GM23338 (cell line): Measurements from ENCODE around the gene NPLOC4. TPM values are rescaled to one million over a fixed set of nuclear protein-coding genes. Genes with fewer than 3 reads are reported as not detected.

Experiments
- ATAC-seq: fragments of 200-7000 bp; cut with Tn5 transposase; 3 replicates; pipeline ENCODE4 v1.9.1; 2020
- DNase-seq: peaks from one replicate; pipeline ENCODE4 v3.0.0-alpha.2; 2015; ENCODE audit warnings: low spot score
- H2AFZ ChIP-seq: fragments of 200-600 bp; sonication (generic); 2 replicates; pipeline ENCODE4 v1.8.0; 2016; ENCODE audit warnings: antibody characterized with exemption, mild to moderate bottlenecking, moderate library complexity
- H3F3A ChIP-seq: fragments of 200-600 bp; sonication (generic); replicated peaks from 2 replicates; pipeline ENCODE4 v1.8.0; 2017; ENCODE audit warnings: antibody characterized with exemption, mixed run types, low read depth
- H3K27ac ChIP-seq: fragments of 200-600 bp; sonication (generic); 2 replicates; pipeline ENCODE4 v1.6.1; 2016; ENCODE audit warnings: low read depth
- H3K27me3 ChIP-seq: fragments of 200-600 bp; sonication (generic); 2 replicates; pipeline ENCODE4 v1.8.0; 2016; ENCODE audit warnings: mild to moderate bottlenecking, mixed run types, moderate library complexity; ENCODE audit not compliant: insufficient read depth
- H3K36me3 ChIP-seq: fragments of 200-600 bp; sonication (generic); 2 replicates; pipeline ENCODE4 v1.8.0; 2016; ENCODE audit warnings: mild to moderate bottlenecking; ENCODE audit not compliant: insufficient read depth
- H3K4me1 ChIP-seq: fragments of 200-600 bp; sonication (generic); 2 replicates; pipeline ENCODE4 v1.8.0; 2016; ENCODE audit warnings: mild to moderate bottlenecking, moderate library complexity; ENCODE audit not compliant: insufficient read depth
- H3K4me2 ChIP-seq: fragments of 200-600 bp; sonication (generic); 2 replicates; pipeline ENCODE4 v1.7.1; 2017; ENCODE audit warnings: mixed run types
- H3K4me3 ChIP-seq: fragments of 200-600 bp; sonication (generic); 2 replicates; pipeline ENCODE4 v1.6.1; 2016; ENCODE audit warnings: mixed run types
- H3K79me2 ChIP-seq: fragments of 200-600 bp; sonication (generic); replicated peaks from 2 replicates; pipeline ENCODE4 v1.8.0; 2017; ENCODE audit warnings: mild to moderate bottlenecking; ENCODE audit not compliant: insufficient read depth
- H3K9me2 ChIP-seq: fragments of 200-600 bp; sonication (generic); 2 replicates; pipeline ENCODE4 v1.8.0; 2017; ENCODE audit not compliant: insufficient read depth
- H4K20me1 ChIP-seq: fragments of 200-600 bp; sonication (generic); replicated peaks from 2 replicates; pipeline ENCODE4 v1.8.0; 2017; ENCODE audit warnings: mild to moderate bottlenecking; ENCODE audit not compliant: insufficient read depth
- H3K27ac Mint-ChIP-seq: 2 replicates; pipeline ENCODE4 v1.8.0; 2020; ENCODE audit warnings: inconsistent platforms, mild to moderate bottlenecking, moderate library complexity, mixed read lengths
- H3K27me3 Mint-ChIP-seq: 3 replicates; pipeline ENCODE4 v1.8.0; 2022; ENCODE audit warnings: low read depth, mild to moderate bottlenecking, moderate library complexity, mixed read lengths, inconsistent platforms; ENCODE audit not compliant: insufficient read depth, poor library complexity
- H3K36me3 Mint-ChIP-seq: 3 replicates; pipeline ENCODE4 v1.8.0; 2021; ENCODE audit warnings: low read depth, mild to moderate bottlenecking, inconsistent platforms, moderate library complexity, mixed read lengths
- H3K4me1 Mint-ChIP-seq: 3 replicates; pipeline ENCODE4 v1.8.0; 2020; ENCODE audit warnings: mild to moderate bottlenecking, inconsistent platforms, mixed read lengths
- H3K4me3 Mint-ChIP-seq: 3 replicates; pipeline ENCODE4 v1.8.0; 2021; ENCODE audit warnings: moderate library complexity, mild to moderate bottlenecking, inconsistent platforms, mixed read lengths
- H3K9me3 Mint-ChIP-seq: 3 replicates; pipeline ENCODE4 v1.8.0; 2020; ENCODE audit warnings: moderate library complexity, mild to moderate bottlenecking, inconsistent platforms, mixed read lengths
- CREB1 ChIP-seq: fragments of 250-450 bp; sonication (Bioruptor Pico); IDR thresholded peaks from 2 replicates; pipeline ENCODE4 v1.5.0; 2020; ENCODE audit warnings: low read depth, mild to moderate bottlenecking, moderate library complexity
- CTCF ChIP-seq, 2 experiments: fragments of 200-600 bp in 1 of 2; sonication (generic) in 1 of 2; conservative IDR thresholded peaks; 2 replicates each; pipeline versions ENCODE4 v1.5.1 to v1.6.1; 2016 to 2017; ENCODE audit warnings: antibody characterized with exemption in 2 of 2, low read depth in 2 of 2, mild to moderate bottlenecking in 2 of 2, moderate library complexity in 1 of 2
- ETS1 ChIP-seq: IDR thresholded peaks from 2 replicates; pipeline ENCODE4 v1.6.1; 2016; ENCODE audit warnings: antibody characterized with exemption
- EZH2 ChIP-seq: fragments of 200-600 bp; sonication (generic); IDR thresholded peaks from one replicate; pipeline ENCODE4 v1.8.0; 2017; ENCODE audit warnings: antibody characterized with exemption, mild to moderate bottlenecking, low read depth; ENCODE audit not compliant: unreplicated experiment
- EZH2phosphoT487 ChIP-seq: fragments of 200-600 bp; sonication (generic); IDR thresholded peaks from one replicate; pipeline ENCODE4 v1.8.1; 2018; ENCODE audit warnings: antibody characterized with exemption; ENCODE audit not compliant: unreplicated experiment
- POLR2AphosphoS5 ChIP-seq: IDR thresholded peaks from 2 replicates; pipeline ENCODE4 v1.6.1; 2016; ENCODE audit warnings: antibody characterized with exemption, low read depth
- REST ChIP-seq: IDR thresholded peaks from one replicate; pipeline ENCODE4 v1.6.1; 2018; ENCODE audit warnings: antibody characterized with exemption; ENCODE audit not compliant: unreplicated experiment
- STAT1 ChIP-seq: IDR thresholded peaks from one replicate; pipeline ENCODE4 v1.6.1; 2016; ENCODE audit warnings: antibody characterized with exemption; ENCODE audit not compliant: unreplicated experiment
- ZNF331 ChIP-seq: fragments of 250-450 bp; sonication (Bioruptor Pico); IDR thresholded peaks from 2 replicates; pipeline ENCODE4 v1.5.0; 2020; ENCODE audit warnings: low read depth, mild to moderate bottlenecking, moderate library complexity
- ZNF462 ChIP-seq: fragments of 250-450 bp; sonication (Bioruptor Pico); IDR thresholded peaks from 2 replicates; pipeline ENCODE4 v1.5.0; 2020; ENCODE audit warnings: mild to moderate bottlenecking, moderate library complexity
- polyA plus RNA-seq: library from polyadenylated mRNA; unstranded; fragments of >200 nt; fragmentation: Nextera tagmentation; extraction: Ambion mirVana; gene quantifications from 2 replicates; pipeline ENCODE4 v1.2.1, GENCODE V29; 2016
- total RNA-seq: library from RNA; depleted of rRNA; stranded (reverse); fragments of >200 nt; shearing (Covaris generic); gene quantifications from 2 replicates; pipeline ENCODE4 v1.2.3, GENCODE V29; 2014

The NPLOC4 gene
- total and polyA plus RNA-seq, 2 experiments from 2014 or later, result 24.1 to 79.1 TPM

- ATAC-seq (no peak), DNase-seq (no peak)
- no peak overlapping the region for H2AFZ ChIP-seq
- H4K20me1 ChIP-seq, result peaks cover 17% of the 10 kb centered on the region
- H3K4me3 Mint-ChIP-seq, result no peak overlapping the region
- H3K9me3 Mint-ChIP-seq, result no peaks in the 10 kb centered on the region
- H3K36me3 ChIP-seq, result peaks cover 9% of the 10 kb centered on the region; the same call in 1 of the 2 replicates
- H3K79me2 ChIP-seq, result no peaks in the 10 kb centered on the region; the same call in 1 of the 2 replicates
- H3F3A ChIP-seq, result 0 out of 2 replicates have a peak, but pooled peaks cover 2% of the 10 kb centered on the region
- no peak overlapping the region for H3K27ac ChIP-seq
- no peaks in the 10 kb centered on the region for H3K4me1 Mint-ChIP-seq
- peaks cover 74% of the 10 kb centered on the region for H3K36me3 Mint-ChIP-seq
- no peak overlapping the region for H3K4me2 ChIP-seq
- peaks cover 3% of the 10 kb centered on the region for H3K27me3 Mint-ChIP-seq
- H3K4me3 ChIP-seq, result no peak overlapping the region
- H3K4me1 ChIP-seq, result no peaks in the 10 kb centered on the region
- no peaks in the 10 kb centered on the region for H3K27me3 ChIP-seq
- H3K9me2 ChIP-seq, result no peaks in the 10 kb centered on the region
- no peak for TF ChIP-seq ZNF462
- no peak for TF ChIP-seq EZH2phosphoT487
- TF ChIP-seq CTCF (conservative IDR thresholded peaks at IDR 0.05; ENCODE audit: low read depth in 2 of 2), result no peak
- TF ChIP-seq CREB1 (CRISPR knock-in tag), result no peak
- TF ChIP-seq POLR2AphosphoS5, result no peak
- no peak for TF ChIP-seq STAT1
- TF ChIP-seq ZNF331 (CRISPR knock-in tag), result no peak
- no peak for TF ChIP-seq EZH2
- no peak for TF ChIP-seq REST
- no peak for TF ChIP-seq ETS1
- no peak overlapping the region for H3K27ac Mint-ChIP-seq
These were observed 64.2 kb downstream of the NPLOC4 start for GRCh38 chr17:81572563-81573168.
